HG03066 (cell line): ENCODE results near the gene LPAR1.
"Not testable (repeated sequence)": the region's sequence is repeated elsewhere in the genome, so short reads cannot be mapped to it uniquely, and the experiment has no call there.

Experiments
- ATAC-seq: cut with Tn5 transposase; IDR thresholded peaks from one replicate; pipeline ENCODE4 v1.9.1; 2021; ENCODE audit warnings: low read depth; ENCODE audit not compliant: unreplicated experiment

LPAR1 gene

DNA sequence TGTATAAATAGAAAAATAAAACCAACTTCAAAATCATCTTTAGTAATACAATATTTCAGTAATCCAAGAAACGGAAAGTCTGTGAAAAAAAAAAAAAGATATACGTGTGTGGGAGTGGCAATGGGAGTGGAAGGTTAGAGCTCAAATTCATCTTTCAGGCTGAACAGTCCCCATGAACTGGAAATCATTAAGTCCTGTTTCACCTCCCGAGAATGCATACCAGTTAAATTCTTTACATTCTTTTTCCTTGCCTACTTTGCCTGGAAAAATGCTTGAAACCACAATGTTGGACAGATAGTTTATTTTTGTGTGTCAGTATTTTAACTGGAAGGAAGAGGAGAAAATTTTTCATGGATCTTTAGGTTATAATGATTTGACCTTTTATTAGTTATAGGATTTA, 202.9 kb downstream of the LPAR1 start:
- ATAC-seq = no peak

DNA sequence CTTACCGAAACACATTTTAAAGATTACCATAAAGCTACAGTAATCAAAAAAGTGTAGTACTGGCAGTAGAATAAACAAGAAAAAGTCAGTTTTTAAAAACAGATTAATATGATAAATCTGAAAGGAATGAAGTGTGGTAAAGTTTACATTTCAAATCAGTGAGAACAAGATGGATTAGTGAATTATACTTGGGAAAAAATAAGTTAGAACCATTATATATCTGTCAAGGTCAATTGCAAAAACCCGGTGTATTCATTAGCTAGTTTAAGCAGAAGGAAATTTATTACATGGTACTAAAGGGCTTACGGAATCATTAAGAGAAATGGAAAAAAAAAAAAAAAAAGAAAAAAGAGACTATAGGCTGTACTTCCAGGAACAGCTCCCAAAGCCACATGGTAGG, 205.3 kb downstream of the LPAR1 start:
- ATAC-seq = no peak

DNA sequence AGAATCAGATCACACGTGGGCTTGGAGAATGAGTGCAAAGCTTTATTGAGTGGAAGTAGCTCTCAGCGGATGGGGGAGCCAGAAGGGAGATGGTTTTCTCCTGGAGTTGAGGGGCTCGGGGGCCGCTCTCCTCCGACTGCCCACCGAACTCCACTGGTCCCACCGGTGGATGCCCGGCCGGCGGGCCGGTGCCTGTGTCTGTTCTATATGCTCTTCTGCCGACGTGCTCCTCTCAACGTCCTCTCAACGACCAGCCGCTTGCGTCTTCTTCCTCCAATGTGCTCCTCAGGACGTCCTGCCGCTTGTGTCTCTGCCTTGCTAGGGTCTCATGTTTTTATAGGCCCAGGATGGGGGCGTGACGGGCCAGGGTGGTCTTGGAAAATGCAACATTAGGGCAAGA, 207.8 kb downstream of the LPAR1 start:
- no peak for ATAC-seq

GRCh38 chr9:110828264-110828663, 210.0 kb downstream of the LPAR1 start:
- no peak for ATAC-seq

DNA sequence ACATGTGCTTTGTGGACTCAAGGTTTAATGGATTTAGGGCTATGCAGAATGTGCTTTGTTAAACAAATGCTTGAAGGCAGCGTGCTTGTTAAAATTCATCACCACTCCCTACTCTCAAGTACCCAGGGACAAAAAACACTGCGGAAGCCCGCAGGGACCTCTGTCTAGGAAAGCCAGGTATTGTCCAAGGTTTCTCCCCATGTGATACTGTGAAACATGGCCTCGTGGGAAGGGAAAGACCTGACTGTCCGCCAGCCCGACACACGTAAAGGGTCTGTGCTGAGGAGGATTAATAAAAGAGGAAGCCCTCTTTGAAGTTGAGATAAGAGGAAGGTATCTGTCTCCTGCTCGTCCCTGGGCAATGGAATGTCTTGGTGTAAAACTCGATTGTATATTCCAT, 211.9 kb downstream of the LPAR1 start:
- ATAC-seq = not testable (repeated sequence)

DNA sequence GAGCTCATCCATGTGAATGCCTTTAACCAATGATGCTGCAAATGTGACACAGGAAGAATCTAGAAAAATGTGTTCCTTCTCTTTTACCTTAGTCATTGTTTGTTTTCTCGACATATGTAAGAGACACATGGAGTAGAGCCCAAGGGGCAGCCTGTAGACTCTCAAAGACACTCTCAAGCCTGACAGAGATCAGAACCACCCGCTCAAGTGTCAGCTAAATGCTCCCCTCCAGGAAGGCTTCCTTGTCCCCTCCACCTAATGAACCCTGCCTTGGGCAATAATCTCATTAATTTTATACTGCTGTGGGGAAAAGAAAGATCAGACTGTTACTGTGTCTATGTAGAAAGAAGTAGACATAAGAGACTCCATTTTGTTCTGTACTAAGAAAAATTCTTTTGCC, 212.3 kb downstream of the LPAR1 start:
- ATAC-seq = no peak

GRCh38 chr9:110825129-110825528, 213.1 kb downstream of the LPAR1 start:
- ATAC-seq = not testable (repeated sequence)
